Stimulated activated CD4-positive, alpha-beta T cell treated with anti-CD3 and anti-CD28 coated beads, Interleukin-1b, Interleukin-23, amount 100 ng/mL, for 24 hours (primary cell): ENCODE data around the gene EGFR.

ENCODE experiments used
- DNase-seq, 4 experiments: peaks; one replicate each; pipeline ENCODE4 v3.0.0-alpha.2; 2020; ENCODE audit warnings: low read depth in 4 of 4, low spot score in 1 of 4

EGFR gene

DNA sequence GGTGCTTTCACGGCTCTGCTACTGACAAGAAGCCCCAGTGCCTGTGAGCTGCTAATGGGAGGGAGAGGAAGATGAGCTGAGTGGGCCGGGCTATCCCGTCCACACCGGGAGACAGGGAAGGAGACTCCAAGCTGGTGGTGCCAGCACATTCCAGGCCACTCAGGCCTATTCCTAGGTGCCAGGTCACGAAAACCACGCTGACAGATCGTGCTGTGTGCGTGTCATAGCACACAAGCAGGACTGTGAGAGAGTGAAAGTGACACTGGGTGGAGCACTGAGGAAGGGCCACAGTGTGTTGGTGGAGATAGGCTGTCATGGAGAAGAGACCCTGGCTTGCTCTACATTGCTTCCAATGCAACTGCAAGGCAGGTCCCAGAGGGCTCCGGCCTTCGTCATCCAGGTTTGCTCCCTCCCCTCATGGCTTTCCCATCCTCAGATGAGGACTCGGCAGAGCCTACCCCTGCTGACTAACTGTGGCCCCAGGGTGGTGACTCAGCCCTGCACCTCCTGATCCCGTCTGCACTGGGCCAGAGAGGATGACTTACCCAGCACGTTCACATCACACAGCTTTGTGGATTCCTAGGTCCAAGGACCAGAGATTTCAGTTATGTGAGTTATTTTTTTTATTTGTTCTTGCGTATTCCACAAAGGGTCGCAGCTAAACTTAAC is 167.3 kb downstream of the EGFR start:
- DNase-seq, result no peak

- DNase-seq, result no peak
Observed at GRCh38 chr7:55187701-55188491, 169.1 kb downstream of the EGFR start.

DNA sequence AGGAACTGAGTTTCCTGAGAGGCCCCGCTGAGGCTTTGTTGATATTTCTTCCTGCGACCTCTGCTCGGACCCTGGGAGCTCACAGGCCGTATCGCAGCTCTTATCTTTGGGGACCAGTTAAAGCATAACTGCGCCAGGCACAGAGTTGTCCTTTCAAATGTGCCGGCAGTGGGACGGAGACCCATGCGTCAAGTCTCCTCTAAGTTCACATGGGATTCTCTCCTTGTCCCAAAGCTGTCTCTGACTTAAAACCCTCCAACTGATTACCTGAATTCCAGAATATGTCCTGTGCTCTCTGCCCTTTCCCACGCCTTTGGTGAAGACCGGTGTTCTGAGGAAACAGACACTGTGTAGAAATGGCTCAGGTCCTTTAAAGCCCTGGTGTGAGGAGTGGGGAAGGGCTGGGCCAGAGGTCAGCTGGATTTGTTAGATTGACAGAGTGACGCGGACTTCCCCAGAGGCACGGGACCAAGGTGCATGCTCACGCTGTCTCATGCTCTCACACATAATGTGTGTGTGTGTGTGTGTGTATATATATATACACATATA is 169.8 kb downstream of the EGFR start:
- DNase-seq, result no peak

DNA sequence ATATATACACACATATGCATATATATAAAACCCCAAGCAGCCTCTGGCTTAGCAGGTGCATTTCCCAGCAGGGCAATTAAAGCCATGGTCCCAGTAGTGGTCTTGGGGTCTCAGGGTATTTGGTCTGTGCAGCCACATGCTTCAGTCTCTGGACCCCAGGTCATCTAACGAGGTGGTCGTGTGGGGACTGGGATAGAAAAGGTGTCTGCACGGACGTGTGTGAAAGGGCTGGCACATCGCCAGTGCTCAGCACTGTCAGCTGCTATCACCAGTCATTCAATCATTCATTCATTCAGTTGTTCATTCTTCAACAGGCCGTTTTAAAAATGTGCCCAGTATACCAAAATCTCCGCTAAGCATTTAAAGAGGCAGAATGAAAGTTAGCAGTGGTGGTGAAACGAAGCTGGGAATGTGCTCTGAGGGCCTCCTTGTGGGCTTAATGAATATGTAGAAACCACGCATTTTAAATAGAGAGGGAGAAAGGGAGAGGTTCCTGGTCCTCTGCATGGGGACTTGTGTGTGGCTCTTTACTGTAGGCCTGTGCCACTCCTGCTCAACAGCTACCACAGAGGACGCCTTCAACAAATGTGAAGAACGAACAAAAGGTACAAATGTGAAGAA is 170.4 kb downstream of the EGFR start:
- DNase-seq, result no peak

DNA sequence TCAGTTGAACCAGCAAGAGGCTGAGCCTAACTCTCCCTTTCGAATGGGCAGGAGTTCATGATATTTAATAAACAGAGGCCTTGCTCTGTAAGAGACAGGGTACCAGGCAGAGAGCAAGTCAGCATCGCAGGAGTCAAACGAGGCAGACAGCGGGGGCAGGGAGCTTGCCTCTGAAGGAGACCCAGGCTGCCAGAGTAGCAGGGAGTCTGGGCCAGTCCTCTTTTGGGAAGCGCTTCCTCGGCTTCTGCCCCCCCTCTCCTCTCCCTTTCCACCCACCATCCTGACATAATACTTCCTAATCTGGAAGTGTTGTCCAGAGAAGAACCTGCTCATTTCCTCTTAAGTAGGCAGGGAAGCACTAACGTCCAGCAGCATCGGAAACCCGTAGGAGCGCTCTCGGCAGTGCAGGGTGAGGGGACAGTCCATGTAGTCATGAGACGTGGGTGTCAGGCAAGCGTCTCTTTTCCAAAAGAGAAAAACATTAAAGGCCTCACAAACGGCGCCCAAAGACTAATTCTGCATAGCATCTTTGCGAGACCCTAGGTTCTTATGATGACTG is 171.1 kb downstream of the EGFR start:
- no peak for DNase-seq

- no peak for DNase-seq
Observed at GRCh38 chr7:55190511-55191160, 171.8 kb downstream of the EGFR start.

- DNase-seq, result no peak
Observed at GRCh38 chr7:55191161-55191925, 172.5 kb downstream of the EGFR start.

GRCh38 chr7:55191926-55192692 is 173.3 kb downstream of the EGFR start:
- no peak for DNase-seq

DNA sequence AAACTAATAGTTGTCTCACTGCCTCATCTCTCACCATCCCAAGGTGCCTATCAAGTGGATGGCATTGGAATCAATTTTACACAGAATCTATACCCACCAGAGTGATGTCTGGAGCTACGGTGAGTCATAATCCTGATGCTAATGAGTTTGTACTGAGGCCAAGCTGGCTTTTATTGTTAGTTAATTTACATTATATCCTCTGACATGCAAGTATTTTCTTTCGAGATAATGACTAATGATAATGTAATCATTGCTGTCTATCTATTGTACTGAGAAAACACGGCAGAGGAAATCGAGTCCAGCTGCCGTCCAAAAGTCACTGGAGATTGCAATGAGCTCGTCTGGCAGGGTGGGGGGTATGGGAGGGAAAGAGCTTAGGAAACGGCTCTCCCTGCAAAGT is 173.9 kb downstream of the EGFR start:
- DNase-seq, result no peak

GRCh38 chr7:55193245-55193644 is 174.4 kb downstream of the EGFR start:
- no peak for DNase-seq

- DNase-seq, result no peak
Observed at GRCh38 chr7:55194522-55194921, 175.7 kb downstream of the EGFR start.

- no peak for DNase-seq
Observed at GRCh38 chr7:55198634-55199392, 180.0 kb downstream of the EGFR start.

DNA sequence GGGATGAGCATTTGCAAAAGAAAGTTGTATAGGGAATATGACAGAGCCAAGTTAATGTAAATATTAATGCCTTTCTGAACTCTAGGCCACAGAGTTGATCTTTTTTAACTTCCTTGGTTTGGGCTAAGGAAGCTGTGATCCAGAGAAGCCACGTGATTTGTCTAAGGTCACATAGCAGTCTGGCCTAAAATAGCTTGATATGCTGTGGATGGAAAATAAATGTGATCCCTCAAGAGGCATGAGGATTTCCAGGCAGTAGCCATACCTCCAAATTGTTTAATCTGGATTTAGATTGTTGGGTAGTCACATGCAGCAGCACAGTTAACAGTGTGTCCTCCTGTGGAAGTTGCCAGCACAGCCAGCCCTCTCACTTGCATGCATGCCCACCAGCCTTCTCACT is 180.6 kb downstream of the EGFR start:
- no peak for DNase-seq

- no peak for DNase-seq
Observed at GRCh38 chr7:55200441-55200840, 181.6 kb downstream of the EGFR start.

DNA sequence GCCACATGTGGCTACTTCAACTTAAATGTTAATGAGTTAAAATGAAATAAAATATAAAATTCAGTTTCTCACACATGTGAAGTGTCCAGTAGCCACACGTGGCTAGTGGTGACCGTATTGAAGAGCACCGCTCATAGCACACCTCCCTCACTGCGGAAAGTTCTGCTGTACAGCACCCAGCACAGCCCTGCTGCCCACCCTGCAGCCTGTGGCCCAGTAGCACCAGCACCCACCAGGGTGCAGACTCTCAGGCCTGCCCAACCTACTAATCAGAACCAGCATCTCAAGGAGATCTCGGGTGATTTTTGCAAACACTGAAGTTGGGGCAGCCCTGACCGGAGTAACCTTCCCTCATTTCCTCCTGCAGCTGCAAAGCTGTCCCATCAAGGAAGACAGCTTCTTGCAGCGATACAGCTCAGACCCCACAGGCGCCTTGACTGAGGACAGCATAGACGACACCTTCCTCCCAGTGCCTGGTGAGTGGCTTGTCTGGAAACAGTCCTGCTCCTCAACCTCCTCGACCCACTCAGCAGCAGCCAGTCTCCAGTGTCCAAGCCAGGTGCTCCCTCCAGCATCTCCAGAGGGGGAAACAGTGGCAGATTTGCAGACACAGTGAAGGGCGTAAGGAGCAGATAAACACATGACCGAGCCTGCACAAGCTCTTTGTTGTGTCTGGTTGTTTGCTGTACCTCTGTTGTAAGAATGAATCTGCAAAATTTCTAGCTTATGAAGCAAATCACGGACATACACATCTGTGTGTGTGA is 183.5 kb downstream of the EGFR start:
- no peak for DNase-seq

DNA sequence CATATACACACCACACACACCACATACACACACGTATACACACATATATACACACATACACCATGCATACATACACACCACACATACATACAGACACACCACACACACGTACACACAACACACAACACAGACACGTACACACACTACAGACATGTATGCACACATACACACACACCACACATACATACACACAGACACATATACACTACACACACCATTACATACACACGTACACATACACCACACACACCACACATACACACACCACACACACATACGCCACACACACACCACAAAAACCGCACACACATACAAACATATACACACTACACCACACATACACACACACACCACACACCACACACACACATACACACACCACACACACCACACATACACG is 184.5 kb downstream of the EGFR start:
- DNase-seq, result no peak

DNA sequence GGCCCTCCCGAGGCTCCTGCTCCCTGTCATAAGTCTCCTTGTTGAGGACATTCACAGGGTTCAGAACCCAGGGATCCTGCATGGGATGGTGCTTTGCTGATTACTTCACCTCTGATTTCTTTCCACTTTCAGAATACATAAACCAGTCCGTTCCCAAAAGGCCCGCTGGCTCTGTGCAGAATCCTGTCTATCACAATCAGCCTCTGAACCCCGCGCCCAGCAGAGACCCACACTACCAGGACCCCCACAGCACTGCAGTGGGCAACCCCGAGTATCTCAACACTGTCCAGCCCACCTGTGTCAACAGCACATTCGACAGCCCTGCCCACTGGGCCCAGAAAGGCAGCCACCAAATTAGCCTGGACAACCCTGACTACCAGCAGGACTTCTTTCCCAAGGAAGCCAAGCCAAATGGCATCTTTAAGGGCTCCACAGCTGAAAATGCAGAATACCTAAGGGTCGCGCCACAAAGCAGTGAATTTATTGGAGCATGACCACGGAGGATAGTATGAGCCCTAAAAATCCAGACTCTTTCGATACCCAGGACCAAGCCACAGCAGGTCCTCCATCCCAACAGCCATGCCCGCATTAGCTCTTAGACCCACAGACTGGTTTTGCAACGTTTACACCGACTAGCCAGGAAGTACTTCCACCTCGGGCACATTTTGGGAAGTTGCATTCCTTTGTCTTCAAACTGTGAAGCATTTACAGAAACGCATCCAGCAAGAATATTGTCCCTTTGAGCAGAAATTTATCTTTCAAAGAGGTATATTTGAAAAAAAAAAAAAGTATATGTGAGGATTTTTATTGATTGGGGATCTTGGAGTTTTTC is 186.5 kb downstream of the EGFR start:
- DNase-seq, result no peak
